Measurements from ENCODE around the gene TSKU. TPM values are rescaled to one million over a fixed set of nuclear protein-coding genes. Genes with fewer than 3 reads are reported as not detected.
A peak's percentile ranks its signal among the peaks of the same experiment; 100 is the strongest.

The TSKU gene
- total RNA-seq, 4 donors from 2014 or later = 32.0 to 80.7 (median 63.4) TPM

GRCh38 chr11:76769645-76770586, 13.2 kb upstream of the TSKU start:
- Histone ChIP-seq H3K4me3 (peak overlapping the region in 1 of 4 donors; percentile 14), H3K36me3 (no peaks in the 10 kb centered on the region), H3K27me3 (no peaks in the 10 kb centered on the region), H3K4me1 (peaks cover 46 to 67% (median 58%) of the 10 kb centered on the region in 4 donors), H3K27ac (peak overlapping the region; percentile 87 to 91 (median 88)), H3K9me3 (no peaks in the 10 kb centered on the region)
- no peak for TF ChIP-seq CTCF (IDR thresholded peaks at IDR 0.05)
- peak; percentile 74 to 93 (median 84) for TF ChIP-seq POLR2AphosphoS5 (IDR thresholded peaks at IDR 0.05)
- TF ChIP-seq POLR2A (IDR thresholded peaks at IDR 0.05) = peak; percentile 51
- no peak for TF ChIP-seq EP300 (IDR thresholded peaks at IDR 0.05; ENCODE audit: low read depth)
- intact Hi-C loops (cut with DNase I; ENCODE audit: low total_unique reads) (no loop called here), in situ Hi-C loops (cut with MboI; ENCODE audit: low pct_ligation_motif_present in 1 of 4, low pct_unique_long_range_greater_than_20kb in 1 of 4, low sequenced_read_pairs in 3 of 4) (no loop called here)
- DNase-seq = peak; percentile 91
- 65% methylated on average over 13 of the region's 13 CpGs; no CpG with 5 or more reads in 1 of the 2 donors for WGBS, 2 donors (ENCODE audit: low coverage in 1 of 2)

GRCh38 chr11:76770642-76771445, 12.3 kb upstream of the TSKU start:
- H3K4me1 ChIP-seq = peaks cover 46 to 67% (median 58%) of the 10 kb centered on the region in 4 donors
- no peaks in the 10 kb centered on the region for H3K27me3 ChIP-seq
- peaks cover under 1 to 5% of the 10 kb centered on the region in 2 donors for H3K9me3 ChIP-seq
- H3K27ac ChIP-seq = peak overlapping the region; percentile 87 to 91 (median 88)
- no peaks in the 10 kb centered on the region for H3K36me3 ChIP-seq
- DNase-seq = peak; percentile 67
- 20 to 26% methylated on average over 1 to 5 of the region's 6 CpGs for WGBS, 2 donors (ENCODE audit: low coverage in 1 of 2)
- H3K4me3 ChIP-seq = no peak overlapping the region
- TF ChIP-seq POLR2AphosphoS5 (IDR thresholded peaks at IDR 0.05) (peak; percentile 31 to 54 (median 45)), POLR2A (IDR thresholded peaks at IDR 0.05) (no peak), CTCF (IDR thresholded peaks at IDR 0.05) (no peak), EP300 (IDR thresholded peaks at IDR 0.05; ENCODE audit: low read depth) (no peak)
- in situ Hi-C loops (cut with MboI; ENCODE audit: low pct_ligation_motif_present in 1 of 4, low pct_unique_long_range_greater_than_20kb in 1 of 4, low sequenced_read_pairs in 3 of 4) (no loop called here), intact Hi-C loops (cut with DNase I; ENCODE audit: low total_unique reads) (no loop called here)

- intact Hi-C loops (cut with DNase I; ENCODE audit: low total_unique reads) = no loop called here
- no peak for DNase-seq
- Histone ChIP-seq H3K27me3 (no peaks in the 10 kb centered on the region), H3K4me1 (peaks cover 46 to 67% (median 58%) of the 10 kb centered on the region in 4 donors), H3K4me3 (no peak overlapping the region), H3K27ac (peak overlapping the region; percentile 87 to 91 (median 88)), H3K9me3 (peaks cover 8 to 12% of the 10 kb centered on the region in 2 donors), H3K36me3 (no peaks in the 10 kb centered on the region)
- no peak for TF ChIP-seq POLR2AphosphoS5 (IDR thresholded peaks at IDR 0.05)
- no peak for TF ChIP-seq POLR2A (IDR thresholded peaks at IDR 0.05)
- TF ChIP-seq EP300 (IDR thresholded peaks at IDR 0.05; ENCODE audit: low read depth) = no peak
- TF ChIP-seq CTCF (IDR thresholded peaks at IDR 0.05) = no peak
- in situ Hi-C loops (cut with MboI; ENCODE audit: low pct_ligation_motif_present in 1 of 4, low pct_unique_long_range_greater_than_20kb in 1 of 4, low sequenced_read_pairs in 3 of 4) = no loop called here
- 59% methylated on average over 8 of the region's 8 CpGs; no CpG with 5 or more reads in 1 of the 2 donors for WGBS, 2 donors (ENCODE audit: low coverage in 1 of 2)
Observed at GRCh38 chr11:76771446-76772099, 11.6 kb upstream of the TSKU start.

Data from transverse colon (tissue), 4 donors.